Activated gamma-delta T cell treated with anti-CD3 and anti-CD28 coated beads, Interleukin-2, amount 50 U/mL, for 16 hours (primary cell): ENCODE results near the gene SOX1.

Source experiments
- DNase-seq: peaks from one replicate; pipeline ENCODE4 v3.0.0-alpha.2; 2020; ENCODE audit warnings: low read depth

SOX1 gene

GRCh38 chr13:112067116-112067741 is at the start of gene SOX1:
SOX1 (plus strand) TSS chr13:112067149; CDS start chr13:112067659, 510 bp downstream.
- DNase-seq = no peak

DNA sequence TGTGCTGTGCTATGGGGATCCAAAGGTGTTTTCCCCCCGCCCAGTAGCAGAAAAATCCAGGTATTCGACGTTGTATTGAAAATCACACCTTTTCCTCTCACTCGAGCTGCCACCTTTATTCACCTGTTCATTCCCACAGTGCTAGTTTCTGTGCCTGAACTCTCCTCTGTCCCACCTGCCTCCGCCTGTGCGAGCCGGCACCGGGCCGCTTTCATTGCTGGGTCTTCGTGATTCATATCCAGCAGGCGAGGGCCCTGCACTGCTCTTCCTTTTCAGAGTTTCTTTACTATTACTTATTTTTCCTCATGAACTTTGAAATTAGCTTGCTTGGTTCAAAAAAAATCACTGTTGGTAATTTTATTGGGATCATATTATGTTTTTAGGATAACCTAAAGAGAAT is 42.4 kb upstream of the SOX1 start:
- DNase-seq = no peak

DNA sequence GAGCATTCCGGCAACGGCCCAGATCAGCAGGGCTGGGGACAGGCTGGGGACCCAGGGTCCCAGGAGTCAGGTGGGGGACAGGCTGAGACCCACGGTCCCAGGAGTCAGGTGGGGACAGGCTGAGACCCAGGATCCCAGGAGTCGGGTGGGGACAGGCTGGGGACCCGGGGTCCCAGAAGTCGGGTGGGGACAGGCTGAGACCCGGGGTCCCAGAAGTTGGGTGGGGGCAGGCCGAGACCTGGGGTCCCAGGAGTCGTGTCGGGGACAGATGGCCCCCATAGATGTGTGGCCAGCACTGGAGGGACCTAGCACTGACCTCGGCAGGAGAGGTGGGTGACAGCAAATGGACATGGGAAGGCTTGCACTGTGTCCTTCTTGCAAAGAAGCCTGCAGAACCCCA is 39.7 kb upstream of the SOX1 start:
- no peak for DNase-seq

DNA sequence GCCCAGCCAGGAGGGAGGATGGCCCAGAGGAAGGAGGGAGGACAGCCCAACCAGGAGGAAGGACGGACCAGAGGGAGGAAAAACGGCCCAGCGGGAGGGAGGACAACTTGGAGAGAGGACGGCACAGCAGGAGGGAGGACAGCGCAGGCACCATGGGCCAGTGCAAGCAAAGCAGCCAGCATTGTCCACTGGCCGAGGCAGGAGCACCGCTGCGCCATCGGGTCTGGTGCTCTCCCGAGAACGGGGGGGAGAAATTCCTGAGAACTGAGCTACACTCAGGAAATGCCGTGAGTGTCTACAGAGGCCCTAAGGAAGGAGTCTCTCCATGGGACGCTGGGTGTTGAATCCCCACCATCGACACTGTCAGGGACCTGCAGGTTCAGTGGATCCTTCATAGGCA is 38.5 kb upstream of the SOX1 start:
- DNase-seq = no peak

DNA sequence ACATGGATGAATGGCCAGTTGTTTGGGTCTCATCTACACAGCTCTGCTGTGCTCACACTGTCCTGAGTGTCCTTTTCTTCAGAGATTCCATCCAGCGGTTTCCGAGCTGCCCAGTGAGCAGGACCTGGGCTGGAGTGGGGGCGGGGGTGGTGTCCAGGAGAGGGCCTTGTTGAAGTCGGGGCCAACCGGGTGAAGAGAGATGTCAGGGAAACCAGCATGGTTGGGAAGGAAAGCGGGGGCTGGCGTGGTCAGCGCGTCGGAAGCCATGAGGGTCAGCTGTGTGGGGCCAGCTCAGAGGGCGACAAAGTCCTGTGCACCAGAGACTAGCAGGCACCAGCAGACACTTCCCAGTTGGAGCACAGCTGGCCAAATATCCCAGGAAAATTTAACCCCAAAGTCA is 37.8 kb upstream of the SOX1 start:
- no peak for DNase-seq

DNA sequence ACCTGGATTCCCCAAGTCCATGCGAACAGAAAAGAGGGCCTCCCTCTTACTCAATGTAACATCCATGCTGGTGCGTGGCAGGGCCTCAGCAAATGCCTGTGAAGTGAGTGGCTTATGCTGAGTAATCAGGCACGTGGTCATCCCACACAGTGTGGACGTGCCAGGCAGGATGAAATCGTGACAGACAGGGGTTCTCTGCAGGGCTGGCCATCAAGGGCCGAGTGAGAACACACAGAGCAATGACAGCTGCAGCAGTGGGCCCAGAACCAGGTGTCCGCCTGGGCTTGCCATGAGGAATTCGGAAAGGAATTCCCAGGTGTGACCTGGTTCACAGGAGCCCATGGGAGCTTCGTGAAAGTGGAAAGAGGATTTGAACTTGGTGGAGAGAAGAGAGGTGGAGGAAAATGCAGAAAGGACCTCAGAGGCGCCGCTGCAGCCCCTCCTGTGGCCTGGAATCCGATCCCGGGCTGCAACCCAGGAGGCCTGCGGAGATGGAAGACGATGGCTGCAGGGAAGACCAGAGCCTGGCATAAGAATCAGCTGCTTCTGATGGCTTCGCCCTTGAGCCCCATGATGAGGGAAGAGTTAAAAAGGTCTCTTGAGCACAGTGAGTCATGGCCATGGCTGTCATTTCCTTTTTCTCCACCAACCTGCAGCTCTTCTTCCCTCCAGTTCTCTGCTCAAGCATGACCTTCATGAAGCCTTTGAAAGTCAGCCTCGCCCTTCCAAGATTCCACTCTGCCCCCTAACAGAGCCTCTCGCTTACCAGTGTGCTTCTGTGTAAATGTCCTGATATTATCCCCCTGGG is 34.6 kb upstream of the SOX1 start:
- no peak for DNase-seq

DNA sequence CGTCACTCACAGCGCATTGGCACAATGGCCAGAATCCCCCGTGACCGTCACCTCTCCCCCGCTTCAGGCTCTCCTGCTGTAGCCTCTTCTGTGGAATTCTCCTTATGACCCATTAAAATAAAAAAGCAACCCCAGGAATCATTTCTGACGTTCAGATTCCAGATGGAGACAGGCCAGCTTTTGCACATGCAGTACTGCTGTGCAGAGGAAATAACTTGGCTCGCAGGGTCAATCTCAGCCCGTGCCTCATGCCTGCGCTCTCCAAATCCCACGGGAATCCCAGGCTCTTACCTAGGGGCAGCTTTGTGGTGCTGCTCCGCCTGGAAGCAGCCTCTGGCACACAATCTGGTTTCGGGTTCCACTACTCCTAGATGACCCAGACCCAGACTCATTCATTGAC is 32.7 kb upstream of the SOX1 start:
- DNase-seq = no peak

- DNase-seq = no peak
These were observed 32.1 kb upstream of the SOX1 start for GRCh38 chr13:112034846-112035245.

DNA sequence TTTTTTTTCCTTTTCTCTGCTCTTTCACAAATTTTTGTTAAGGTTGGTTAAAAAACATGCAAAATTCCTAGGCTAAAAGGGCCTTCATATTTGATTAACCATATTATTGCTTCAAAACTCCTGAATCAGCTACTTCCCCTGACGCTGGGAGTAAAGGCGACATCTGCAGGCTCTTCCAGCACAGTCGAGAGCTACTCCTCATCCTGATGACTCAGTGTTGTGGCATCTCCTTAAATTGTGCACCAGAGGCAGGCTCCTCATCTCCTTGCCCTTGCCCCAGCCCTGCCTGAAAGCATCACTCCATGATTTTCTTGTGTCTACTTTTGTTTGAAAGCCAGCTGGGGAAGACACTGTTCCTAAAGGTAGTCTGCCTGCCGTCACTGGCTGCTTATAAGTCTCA is 24.5 kb upstream of the SOX1 start:
- DNase-seq = no peak

DNA sequence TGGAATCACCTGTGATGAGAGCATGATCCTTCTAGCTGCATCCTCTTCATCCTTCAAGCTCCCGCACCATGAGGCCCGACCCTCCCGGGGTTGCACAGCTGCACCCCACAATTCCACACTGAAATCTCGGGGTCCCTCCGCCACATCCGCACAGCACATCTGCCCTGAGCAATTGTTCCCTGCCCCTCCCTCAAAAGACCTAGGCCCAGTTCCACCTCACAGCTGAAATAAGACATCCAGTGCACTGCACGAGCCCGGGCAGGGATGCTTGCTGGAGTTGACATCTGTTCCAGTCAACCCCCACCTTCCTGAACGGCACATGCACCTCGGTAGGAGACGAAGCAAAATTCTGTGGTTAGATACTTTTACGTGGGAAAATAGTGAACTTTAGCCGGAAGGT is 14.7 kb upstream of the SOX1 start:
- DNase-seq = no peak

DNA sequence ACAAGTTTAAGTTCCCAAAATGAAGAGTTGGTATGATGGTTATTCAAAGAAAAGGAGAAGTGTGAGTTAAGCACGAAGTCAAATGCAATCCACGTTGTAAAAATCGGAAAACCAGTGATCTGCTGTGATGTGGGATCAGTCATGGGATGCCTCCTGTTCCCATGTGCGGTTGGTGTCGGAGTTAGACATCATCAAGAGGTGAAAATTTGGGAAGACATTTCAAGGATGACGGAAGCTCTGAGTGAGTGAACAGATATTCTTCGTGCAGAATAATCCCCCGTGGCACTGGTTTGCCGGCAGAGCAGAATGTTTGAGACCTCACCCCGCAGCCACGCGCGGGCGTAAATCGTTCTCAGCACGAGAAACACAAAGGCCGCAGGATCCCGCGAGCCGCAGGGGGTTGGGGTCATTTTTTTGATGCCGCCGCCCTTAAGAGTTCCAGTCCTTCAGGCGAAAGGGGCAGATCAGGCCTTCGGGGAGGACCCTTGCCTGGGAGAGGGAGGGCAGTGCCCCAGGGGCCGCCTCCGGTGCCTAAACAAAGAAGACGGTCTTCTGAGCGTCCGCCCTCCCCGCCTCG is 13.7 kb upstream of the SOX1 start:
- no peak for DNase-seq

DNA sequence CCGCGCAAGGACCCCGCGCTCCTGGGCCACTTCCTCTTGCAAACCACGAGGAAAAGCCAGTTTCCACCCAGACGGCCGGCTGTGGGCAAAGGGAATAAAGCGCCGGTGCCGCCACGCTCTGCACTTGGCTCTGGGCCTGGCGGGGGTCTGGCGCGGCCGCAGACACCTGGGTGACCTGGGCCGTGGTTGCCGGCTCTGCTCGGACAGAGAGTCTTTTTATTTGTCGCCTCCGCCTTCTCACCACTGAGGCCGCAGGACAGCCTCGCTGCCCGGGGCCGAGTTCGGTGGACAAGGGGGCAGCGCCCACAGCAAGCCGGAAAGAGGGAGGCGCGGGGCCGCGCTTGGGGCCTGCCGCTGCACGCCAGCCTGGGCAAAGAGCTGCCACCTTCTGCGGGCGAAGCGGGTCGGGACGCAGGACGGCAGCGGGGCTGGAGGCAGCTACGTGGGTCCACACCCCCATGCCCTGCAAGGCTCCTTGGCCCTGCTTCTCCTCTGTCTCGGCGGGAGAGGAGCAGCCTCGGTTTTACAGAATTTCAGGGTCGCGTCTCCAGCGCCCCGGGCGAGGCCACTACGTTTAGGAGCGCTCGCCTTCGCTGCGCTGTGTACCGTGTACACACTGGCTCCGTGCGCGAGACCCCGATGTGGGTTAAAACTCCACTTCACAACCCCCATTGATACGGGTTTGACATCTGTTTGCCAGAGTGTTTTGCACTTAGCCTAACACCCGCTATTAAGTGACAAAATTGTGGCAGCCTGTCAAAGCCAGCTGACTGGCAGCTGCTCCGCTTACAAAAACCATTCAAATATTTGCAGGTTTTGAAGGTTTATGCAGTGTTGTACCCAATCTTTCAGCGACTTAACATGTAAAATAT is 13.0 kb upstream of the SOX1 start:
- no peak for DNase-seq

- DNase-seq = no peak
These were observed 12.3 kb upstream of the SOX1 start for GRCh38 chr13:112054616-112055015.

DNA sequence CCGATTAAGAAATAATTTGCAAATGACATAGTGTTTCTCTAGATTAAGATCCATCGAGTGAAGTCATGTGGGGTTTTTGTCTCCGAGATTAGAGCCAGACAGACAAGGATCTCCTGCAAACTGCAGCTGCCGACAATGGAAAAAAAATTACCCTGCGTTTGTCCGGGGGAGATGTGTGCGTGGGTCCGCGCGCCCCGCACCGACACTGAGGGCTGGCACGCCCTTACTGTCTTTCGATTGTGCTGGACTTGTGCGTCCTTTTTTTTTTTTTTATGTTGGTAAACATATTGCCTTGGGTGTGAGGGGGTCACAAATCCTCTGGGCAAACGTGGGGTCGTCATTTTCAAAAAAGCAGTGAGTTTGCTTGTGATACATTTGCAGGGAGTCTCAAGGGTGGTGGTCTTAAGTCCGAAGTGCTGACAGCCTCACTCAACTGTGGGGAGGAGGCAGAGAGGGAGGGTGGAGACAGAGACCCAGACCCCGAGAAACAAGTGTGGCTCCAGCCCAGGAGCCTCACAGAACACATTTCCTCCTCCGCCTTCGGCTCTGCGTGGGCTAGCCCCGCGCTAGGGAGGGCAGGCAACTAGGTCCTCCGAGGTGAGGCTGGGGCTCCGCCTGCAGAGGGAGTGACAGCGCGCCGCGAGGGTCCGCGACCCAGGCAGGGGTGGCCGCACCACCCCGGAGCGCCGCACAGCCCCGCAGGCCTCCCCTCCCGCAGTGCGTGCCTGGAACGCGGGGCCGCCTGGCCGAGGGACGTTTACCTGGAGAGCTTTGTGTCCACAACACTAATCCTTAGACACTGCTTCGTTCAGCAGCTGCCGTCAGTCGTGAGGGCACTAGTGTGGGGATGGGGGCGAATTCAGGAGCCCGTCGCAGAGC is 11.7 kb upstream of the SOX1 start:
- DNase-seq = no peak

DNA sequence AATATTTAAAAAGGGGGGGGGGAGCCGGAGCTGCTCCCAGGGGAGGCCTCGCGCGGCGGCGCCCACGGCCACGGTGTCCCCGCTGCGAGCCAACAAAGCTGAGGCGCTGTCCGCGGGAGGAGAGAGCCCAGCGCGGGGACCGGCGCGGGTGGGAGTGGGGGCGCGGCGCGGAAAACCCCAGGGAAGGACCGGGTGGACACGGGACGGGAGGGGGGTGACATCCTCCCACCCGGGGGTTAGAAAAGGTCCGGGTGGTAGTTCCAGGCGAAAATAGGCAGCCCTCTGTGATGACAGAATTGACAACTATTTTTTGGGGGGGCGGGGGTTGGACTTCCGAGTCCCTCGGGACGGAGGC is 11.1 kb upstream of the SOX1 start:
- DNase-seq = no peak

DNA sequence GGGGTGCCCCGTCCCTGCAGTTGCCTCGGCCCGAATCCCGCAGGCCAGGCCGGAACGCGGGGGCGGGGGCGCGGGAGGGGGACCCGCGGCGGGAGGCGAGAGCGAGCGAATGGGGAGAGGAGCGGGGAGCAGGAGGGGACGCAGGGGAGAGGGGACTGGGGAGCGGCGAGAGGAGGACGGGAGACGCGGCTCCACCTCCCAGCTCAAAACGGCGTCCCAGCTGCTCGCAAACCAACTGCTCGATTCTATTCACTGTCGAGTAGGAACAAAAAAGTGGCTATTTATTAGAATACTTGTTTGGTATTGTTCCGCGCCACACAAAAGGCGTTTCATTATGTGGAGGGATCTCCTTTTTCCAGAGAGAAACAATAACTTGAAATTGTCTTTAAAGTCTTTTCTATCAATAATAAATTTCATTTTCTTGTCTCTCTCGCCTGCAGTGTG is 10.6 kb upstream of the SOX1 start:
- DNase-seq = no peak

GRCh38 chr13:112056739-112057438 is 10.1 kb upstream of the SOX1 start:
- no peak for DNase-seq

- DNase-seq = no peak
These were observed 9.6 kb upstream of the SOX1 start for GRCh38 chr13:112057439-112057735.

DNA sequence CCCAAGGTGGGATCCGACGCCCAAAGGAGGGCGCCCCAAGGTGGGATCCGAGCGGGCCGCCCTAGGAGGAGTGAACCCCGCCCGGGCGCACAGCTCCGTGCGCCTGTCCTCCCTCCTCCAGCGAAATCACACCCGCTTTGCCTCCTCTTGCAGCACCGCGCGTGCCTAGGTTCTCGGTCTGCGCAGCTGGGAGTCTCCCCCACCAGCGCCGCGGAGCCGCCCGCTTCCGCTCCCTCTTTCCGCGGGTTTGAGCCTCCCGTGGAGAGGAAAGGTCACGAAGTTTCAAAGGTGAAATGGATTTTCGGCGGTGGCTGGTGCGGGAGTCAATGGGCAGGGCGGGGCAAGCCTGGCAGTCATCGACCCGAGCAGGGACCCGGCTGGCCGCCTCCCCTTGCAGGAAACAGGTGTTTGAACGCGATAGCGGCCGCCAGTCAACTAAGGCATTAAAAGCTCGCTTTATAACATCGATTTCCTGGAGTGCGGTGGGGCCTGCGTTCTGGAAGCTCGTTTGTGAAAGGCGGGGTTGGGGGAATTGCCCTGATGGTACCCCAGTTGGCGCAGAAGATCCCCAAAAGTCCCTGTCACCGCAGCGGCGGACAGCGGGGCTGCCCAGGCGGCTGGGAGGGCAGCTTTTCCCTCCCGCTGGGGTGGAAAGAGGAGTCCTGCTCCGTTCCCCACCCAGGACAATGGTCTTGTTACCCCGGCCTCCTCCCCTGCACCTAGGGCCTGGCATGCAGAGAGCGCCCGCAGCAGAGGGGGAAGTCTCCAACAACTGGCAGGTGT is 9.0 kb upstream of the SOX1 start:
- no peak for DNase-seq

DNA sequence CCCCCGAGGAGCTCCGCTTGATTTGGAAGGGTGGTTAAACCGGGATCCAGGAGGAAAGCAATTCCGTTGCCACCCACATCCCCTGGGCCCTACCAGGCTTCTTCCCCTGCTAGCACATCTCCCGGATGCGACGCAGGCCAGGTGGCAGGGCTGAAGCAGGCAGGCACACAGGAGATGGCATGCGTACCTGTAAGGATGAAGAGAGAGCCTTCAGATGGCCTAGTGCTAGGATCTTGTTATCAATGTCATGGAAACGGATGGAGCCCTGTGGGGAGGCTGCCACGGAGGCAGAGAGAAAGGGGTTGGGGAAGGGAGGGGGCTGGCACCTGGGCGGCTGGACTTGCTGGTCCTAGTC is 8.5 kb upstream of the SOX1 start:
- no peak for DNase-seq
